Activated T-cell treated with anti-CD3 and anti-CD28 coated beads, Interleukin-2, amount 50 U/mL, for 24 hours (primary cell): Measurements from ENCODE around the gene ADH5.
A peak's percentile ranks its signal among the peaks of the same experiment; 100 is the strongest.
"Not testable (repeated sequence)": the region's sequence is repeated elsewhere in the genome, so short reads cannot be mapped to it uniquely, and the experiment has no call there.

Experiments used
- DNase-seq: peaks from one replicate; pipeline ENCODE4 v3.0.0-alpha.2; 2020
- H3K27ac Mint-ChIP-seq: 2 replicates; pipeline ENCODE4 v1.8.0; 2020; ENCODE audit warnings: mild to moderate bottlenecking, mixed read lengths
- H3K27me3 Mint-ChIP-seq: 2 replicates; pipeline ENCODE4 v1.8.0; 2020; ENCODE audit warnings: mixed read lengths
- H3K36me3 Mint-ChIP-seq: 2 replicates; pipeline ENCODE4 v1.8.0; 2020; ENCODE audit warnings: low read depth, mixed read lengths
- H3K4me1 Mint-ChIP-seq: 2 replicates; pipeline ENCODE4 v1.8.0; 2020; ENCODE audit warnings: low read depth, mixed read lengths
- H3K4me3 Mint-ChIP-seq: 2 replicates; pipeline ENCODE4 v1.8.0; 2020; ENCODE audit warnings: mild to moderate bottlenecking, moderate library complexity, mixed read lengths
- H3K9me3 Mint-ChIP-seq: 2 replicates; pipeline ENCODE4 v1.8.0; 2020; ENCODE audit warnings: mixed read lengths

ADH5 gene

GRCh38 chr4:99029852-99030251 lies 58.7 kb downstream of the ADH5 start:
- no peak for DNase-seq
- Mint-ChIP-seq H3K27ac (peak overlapping the region; percentile 70), H3K4me1 (peaks cover 55% of the 10 kb centered on the region), H3K9me3 (no peaks in the 10 kb centered on the region), H3K27me3 (no peaks in the 10 kb centered on the region), H3K36me3 (peaks cover 56% of the 10 kb centered on the region), H3K4me3 (no peak overlapping the region)

GRCh38 chr4:99029018-99029735 lies 59.4 kb downstream of the ADH5 start:
- peaks cover 51% of the 10 kb centered on the region for H3K36me3 Mint-ChIP-seq
- H3K27me3 Mint-ChIP-seq, result no peaks in the 10 kb centered on the region
- H3K27ac Mint-ChIP-seq, result peak overlapping the region; percentile 70
- no peak for DNase-seq
- no peak overlapping the region for H3K4me3 Mint-ChIP-seq
- H3K9me3 Mint-ChIP-seq, result no peaks in the 10 kb centered on the region
- H3K4me1 Mint-ChIP-seq, result peaks cover 61% of the 10 kb centered on the region

GRCh38 chr4:99028187-99028586 lies 60.4 kb downstream of the ADH5 start:
- Mint-ChIP-seq H3K4me1 (peaks cover 69% of the 10 kb centered on the region), H3K9me3 (no peaks in the 10 kb centered on the region), H3K4me3 (no peak overlapping the region), H3K36me3 (peaks cover 41% of the 10 kb centered on the region), H3K27me3 (no peaks in the 10 kb centered on the region), H3K27ac (no peak overlapping the region)
- no peak for DNase-seq

- Mint-ChIP-seq H3K36me3 (peaks cover 37% of the 10 kb centered on the region), H3K27me3 (no peaks in the 10 kb centered on the region), H3K4me1 (peaks cover 75% of the 10 kb centered on the region), H3K4me3 (no peak overlapping the region), H3K27ac (no peak overlapping the region), H3K9me3 (no peaks in the 10 kb centered on the region)
- no peak for DNase-seq
Observed at GRCh38 chr4:99027304-99027703, 61.3 kb downstream of the ADH5 start.

- H3K36me3 Mint-ChIP-seq, result peaks cover 37% of the 10 kb centered on the region
Observed at GRCh38 chr4:99025506-99025905, 63.1 kb downstream of the ADH5 start.

GRCh38 chr4:99024481-99025275 lies 63.9 kb downstream of the ADH5 start:
- DNase-seq, result no peak
- Mint-ChIP-seq H3K36me3 (peaks cover 37% of the 10 kb centered on the region), H3K27me3 (no peaks in the 10 kb centered on the region), H3K4me1 (peaks cover 70% of the 10 kb centered on the region), H3K9me3 (peaks cover 15% of the 10 kb centered on the region), H3K4me3 (no peak overlapping the region), H3K27ac (peak overlapping the region; percentile 19)

More at GRCh38 chr4:99025506-99025905, 63.1 kb downstream of the ADH5 start:
- Mint-ChIP-seq H3K9me3 (peaks cover 12% of the 10 kb centered on the region), H3K27me3 (no peaks in the 10 kb centered on the region), H3K4me3 (no peak overlapping the region), H3K4me1 (peaks cover 77% of the 10 kb centered on the region), H3K27ac (peak overlapping the region; percentile 11)
- DNase-seq, result no peak

- H3K27me3 Mint-ChIP-seq, H3K27ac Mint-ChIP-seq, H3K4me3 Mint-ChIP-seq, DNase-seq: not testable (repeated sequence)
- Mint-ChIP-seq H3K4me1 (peaks cover 62% of the 10 kb centered on the region), H3K9me3 (peaks cover 19% of the 10 kb centered on the region), H3K36me3 (peaks cover 39% of the 10 kb centered on the region)
Observed at GRCh38 chr4:99023800-99024251, 64.8 kb downstream of the ADH5 start.

- H3K36me3 Mint-ChIP-seq, result peaks cover 51% of the 10 kb centered on the region
- H3K4me3 Mint-ChIP-seq, result no peak overlapping the region
- no peak for DNase-seq
- H3K27me3 Mint-ChIP-seq, result no peaks in the 10 kb centered on the region
- peaks cover 58% of the 10 kb centered on the region for H3K4me1 Mint-ChIP-seq
- H3K9me3 Mint-ChIP-seq, result peaks cover 19% of the 10 kb centered on the region
- H3K27ac Mint-ChIP-seq, result no peak overlapping the region
Observed at GRCh38 chr4:99022566-99022965, 66.0 kb downstream of the ADH5 start.

- Mint-ChIP-seq H3K9me3 (peaks cover 19% of the 10 kb centered on the region), H3K4me1 (peaks cover 58% of the 10 kb centered on the region), H3K27ac (no peak overlapping the region), H3K27me3 (no peaks in the 10 kb centered on the region), H3K4me3 (no peak overlapping the region), H3K36me3 (peaks cover 60% of the 10 kb centered on the region)
- DNase-seq, result no peak
Observed at GRCh38 chr4:99021386-99021785, 67.2 kb downstream of the ADH5 start.
